Superior temporal gyrus (tissue), 1 donor: ENCODE measurements around the gene FAM221B.

Experiments used
- DNase-seq: peaks from one replicate; pipeline ENCODE4 v3.0.0-alpha.2; 2016; ENCODE audit errors: extremely low spot score

FAM221B gene

GRCh38 chr9:35847792-35848572 is 19.4 kb upstream of the FAM221B start:
- DNase-seq = peak; percentile 73

- no peak for DNase-seq
Observed at GRCh38 chr9:35845824-35846771, 17.6 kb upstream of the FAM221B start.

- peak; percentile 81 for DNase-seq
Observed at GRCh38 chr9:35844628-35845270, 16.2 kb upstream of the FAM221B start.

- no peak for DNase-seq
Observed at GRCh38 chr9:35842795-35843194, 14.3 kb upstream of the FAM221B start.

- no peak for DNase-seq
Observed at GRCh38 chr9:35842020-35842745, 13.7 kb upstream of the FAM221B start.

GRCh38 chr9:35841645-35841900 is 13.0 kb upstream of the FAM221B start:
- no peak for DNase-seq

- no peak for DNase-seq
Observed at GRCh38 chr9:35840881-35841644, 12.5 kb upstream of the FAM221B start.

GRCh38 chr9:35839926-35840325 is 11.4 kb upstream of the FAM221B start:
- DNase-seq = no peak

- no peak for DNase-seq
Observed at GRCh38 chr9:35836595-35836994, 8.1 kb upstream of the FAM221B start.

- no peak for DNase-seq
Observed at GRCh38 chr9:35835766-35836165, 7.2 kb upstream of the FAM221B start.

- DNase-seq = no peak
Observed at GRCh38 chr9:35835216-35835632, 6.7 kb upstream of the FAM221B start.

GRCh38 chr9:35834260-35835215 is 6.0 kb upstream of the FAM221B start:
- DNase-seq = no peak

GRCh38 chr9:35832814-35833213 is 4.3 kb upstream of the FAM221B start:
- DNase-seq = no peak

GRCh38 chr9:35831040-35831439 is 2.5 kb upstream of the FAM221B start:
- DNase-seq = no peak

- DNase-seq = no peak
Observed at GRCh38 chr9:35829764-35830096, 1.2 kb upstream of the FAM221B start.

- DNase-seq = peak; percentile 83
Observed at GRCh38 chr9:35829084-35829763, 692 bp upstream of the FAM221B start, which contains the start of gene TMEM8B. Gene TMEM8B, plus strand, starts transcription at chr9:35829228. Its CDS starts 220 bp downstream, at chr9:35829448.

- no peak for DNase-seq
Observed at GRCh38 chr9:35827486-35827885, 1.0 kb downstream of the FAM221B start.

GRCh38 chr9:35826071-35826701 is 2.3 kb downstream of the FAM221B start:
- DNase-seq = peak; percentile 75

- no peak for DNase-seq
Observed at GRCh38 chr9:35822926-35823325, 5.6 kb downstream of the FAM221B start.
